GM12878 (cell line): Measurements from ENCODE around the gene TIMM50.

ENCODE experiments used
- CBX5 ChIP-seq: sonication (generic); IDR thresholded peaks from 2 replicates; pipeline ENCODE4 v1.6.1; 2016; ENCODE audit warnings: low read depth, moderate library complexity, mild to moderate bottlenecking, inconsistent platforms
- EGR1 ChIP-seq, 2 experiments: IDR thresholded peaks; 1 replicate in 1 of 2; 2 replicates in 1 of 2; pipeline ENCODE4 v1.6.1; 2011 to 2012; ENCODE audit warnings: low read depth in 2 of 2, low read length in 2 of 2, borderline replicate concordance in 1 of 2, mild to moderate bottlenecking in 1 of 2, moderate library complexity in 1 of 2
- JUND ChIP-seq: IDR thresholded peaks from 2 replicates; pipeline ENCODE4 v1.6.1; 2012; ENCODE audit warnings: low read depth, mild to moderate bottlenecking, low read length, improper control_type of control experiment, moderate library complexity
- MEF2A ChIP-seq: IDR thresholded peaks from 2 replicates; pipeline ENCODE4 v1.6.1; 2011; ENCODE audit warnings: low read depth, mild to moderate bottlenecking, low read length, moderate library complexity; ENCODE audit not compliant: insufficient read depth
- ZNF207 ChIP-seq: fragments of 450-650 bp; IDR thresholded peaks from 2 replicates; pipeline ENCODE4 v1.6.1; 2014; ENCODE audit warnings: antibody characterized with exemption, mild to moderate bottlenecking, borderline replicate concordance
- TF ChIP-seq, protein P1 (sequence below), 3 experiments: IDR thresholded peaks in 2 of 3; conservative IDR thresholded peaks in 1 of 3; 2 replicates each; pipeline ENCODE4 v1.5.1; 2011; ENCODE audit warnings: low read depth in 3 of 3, low read length in 3 of 3, mild to moderate bottlenecking in 3 of 3, control low read depth in 2 of 3, moderate library complexity in 2 of 3, inconsistent platforms in 1 of 3, mixed read lengths in 1 of 3; ENCODE audit not compliant: control insufficient read depth in 2 of 3, insufficient read depth in 1 of 3; ENCODE audit errors: extremely low read depth in 1 of 3

DNA sequence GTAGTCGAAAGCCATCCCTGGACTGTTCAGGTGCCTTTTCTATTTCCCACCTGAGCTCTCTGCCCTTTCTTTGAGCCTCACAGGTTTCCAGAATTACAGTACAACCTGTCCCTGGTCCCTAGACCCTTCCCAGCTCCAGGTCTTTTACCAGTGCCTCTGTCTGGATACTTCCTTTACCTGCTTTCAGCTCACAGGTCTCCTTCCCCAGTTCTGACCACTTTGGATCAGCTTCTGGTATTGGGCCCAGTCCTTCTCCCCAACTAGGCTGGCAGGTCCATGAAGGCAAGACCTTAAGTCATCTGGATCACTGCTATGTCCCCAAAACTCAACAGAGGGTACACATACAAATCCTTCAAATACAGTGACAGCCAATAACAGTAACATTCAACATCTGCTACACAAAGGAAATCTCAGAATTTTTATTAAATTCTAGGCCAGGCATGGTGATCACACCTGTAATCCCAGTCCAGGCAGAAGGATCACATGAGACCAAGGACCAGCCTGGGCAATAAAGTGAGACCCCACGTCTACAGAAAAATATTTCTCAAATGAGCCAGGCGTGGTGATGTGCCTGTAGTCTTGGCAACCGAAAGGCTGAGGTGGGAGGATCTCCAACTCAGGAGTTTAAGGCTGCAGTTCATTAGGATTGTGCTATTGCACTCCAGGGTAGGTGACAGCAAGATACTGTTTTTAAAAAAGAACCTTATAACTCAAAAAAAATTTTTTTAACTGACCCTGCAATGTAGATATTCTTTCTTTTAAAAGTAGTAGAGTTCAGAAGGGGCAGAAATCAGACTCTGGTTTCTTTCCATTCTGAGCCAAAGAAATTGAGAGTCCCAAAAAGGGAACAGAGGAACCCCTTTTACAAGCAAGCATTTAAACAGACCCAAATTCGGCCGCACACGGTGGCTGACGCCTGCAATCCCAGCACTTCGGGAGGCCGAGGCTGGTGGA lies 46.2 kb upstream of the TIMM50 start:
- TF ChIP-seq MEF2A (no peak), EGR1 (IDR thresholded peaks at IDR 0.05; ENCODE audit: borderline replicate concordance in 1 of 2, low read depth in 2 of 2, low read length in 2 of 2) (no peak), ZNF207 (no peak), CBX5 (no peak), JUND (no peak)
- TF ChIP-seq, protein P1, sequence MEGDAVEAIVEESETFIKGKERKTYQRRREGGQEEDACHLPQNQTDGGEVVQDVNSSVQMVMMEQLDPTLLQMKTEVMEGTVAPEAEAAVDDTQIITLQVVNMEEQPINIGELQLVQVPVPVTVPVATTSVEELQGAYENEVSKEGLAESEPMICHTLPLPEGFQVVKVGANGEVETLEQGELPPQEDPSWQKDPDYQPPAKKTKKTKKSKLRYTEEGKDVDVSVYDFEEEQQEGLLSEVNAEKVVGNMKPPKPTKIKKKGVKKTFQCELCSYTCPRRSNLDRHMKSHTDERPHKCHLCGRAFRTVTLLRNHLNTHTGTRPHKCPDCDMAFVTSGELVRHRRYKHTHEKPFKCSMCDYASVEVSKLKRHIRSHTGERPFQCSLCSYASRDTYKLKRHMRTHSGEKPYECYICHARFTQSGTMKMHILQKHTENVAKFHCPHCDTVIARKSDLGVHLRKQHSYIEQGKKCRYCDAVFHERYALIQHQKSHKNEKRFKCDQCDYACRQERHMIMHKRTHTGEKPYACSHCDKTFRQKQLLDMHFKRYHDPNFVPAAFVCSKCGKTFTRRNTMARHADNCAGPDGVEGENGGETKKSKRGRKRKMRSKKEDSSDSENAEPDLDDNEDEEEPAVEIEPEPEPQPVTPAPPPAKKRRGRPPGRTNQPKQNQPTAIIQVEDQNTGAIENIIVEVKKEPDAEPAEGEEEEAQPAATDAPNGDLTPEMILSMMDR (IDR thresholded peaks at IDR 0.05 in 2 of 3, conservative IDR thresholded peaks at IDR 0.05 in 1 of 3; ENCODE audit: control insufficient read depth in 2 of 3, extremely low read depth in 1 of 3, insufficient read depth in 1 of 3, low read depth in 3 of 3, low read length in 3 of 3): no peak
